ENCODE results near the gene RALGPS1.

The RALGPS1 gene

DNA sequence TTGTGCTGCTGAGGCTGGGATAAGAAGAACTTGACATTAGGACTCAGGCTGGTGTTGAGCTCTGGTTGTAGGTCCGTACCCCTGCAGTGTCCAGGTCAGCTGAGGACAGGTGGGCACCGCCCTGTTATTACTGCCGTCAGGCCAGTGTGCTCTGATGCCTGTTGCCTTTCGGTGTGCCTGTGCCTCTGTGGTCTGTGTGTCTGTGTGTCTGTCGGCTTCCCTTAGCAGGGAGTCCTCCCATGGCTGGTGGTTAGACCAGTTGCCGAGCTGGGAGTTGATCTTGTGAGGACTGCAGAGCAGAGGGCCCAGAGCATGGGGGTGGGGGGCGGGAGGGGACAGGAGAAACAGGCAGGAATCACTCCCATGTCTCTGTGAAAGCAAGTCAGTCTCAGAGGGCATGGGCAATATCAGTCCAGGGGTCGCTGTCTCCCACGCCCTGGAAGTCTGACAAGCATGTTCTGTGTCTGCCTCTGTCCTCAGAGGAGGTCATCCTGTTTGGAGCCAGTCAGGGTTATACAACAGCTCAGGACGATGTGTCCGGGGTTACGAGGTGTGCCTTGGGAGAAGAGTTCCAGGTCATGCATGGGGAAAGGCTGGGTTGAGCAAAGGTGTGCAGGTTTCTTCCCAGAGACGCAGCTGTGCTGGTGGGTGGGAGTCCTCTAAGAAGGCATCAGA, 282.7 kb downstream of the RALGPS1 start:
- no peak for DNase-seq

DNA sequence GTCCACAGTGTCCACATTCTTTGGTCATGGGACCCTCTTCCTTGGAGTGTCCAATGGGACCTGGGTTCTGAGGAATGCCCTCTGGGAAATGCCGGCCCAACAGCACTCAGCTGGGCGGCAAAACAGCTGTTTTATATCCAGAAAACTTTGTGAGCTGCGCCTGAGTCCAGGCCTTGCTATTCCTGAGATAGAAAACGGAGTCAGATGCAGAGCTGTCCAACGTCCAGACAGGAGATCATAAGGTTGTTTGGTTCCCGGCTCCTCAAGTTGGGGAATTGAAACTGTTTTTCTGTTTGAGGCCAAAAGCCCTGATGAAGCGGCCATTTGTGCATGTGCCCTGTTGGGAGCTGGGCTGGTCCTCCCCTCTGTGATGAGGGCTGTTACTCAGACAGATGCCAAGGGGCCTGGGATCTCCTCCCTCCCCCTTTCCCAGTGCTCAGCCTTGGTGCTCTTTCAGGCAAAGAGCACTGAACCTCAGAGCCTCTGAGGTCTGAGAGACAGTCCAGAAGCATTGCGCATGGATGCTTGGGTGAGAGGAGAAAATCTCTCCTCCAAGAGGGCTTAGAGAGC, 283.4 kb downstream of the RALGPS1 start:
- DNase-seq: no peak

DNA sequence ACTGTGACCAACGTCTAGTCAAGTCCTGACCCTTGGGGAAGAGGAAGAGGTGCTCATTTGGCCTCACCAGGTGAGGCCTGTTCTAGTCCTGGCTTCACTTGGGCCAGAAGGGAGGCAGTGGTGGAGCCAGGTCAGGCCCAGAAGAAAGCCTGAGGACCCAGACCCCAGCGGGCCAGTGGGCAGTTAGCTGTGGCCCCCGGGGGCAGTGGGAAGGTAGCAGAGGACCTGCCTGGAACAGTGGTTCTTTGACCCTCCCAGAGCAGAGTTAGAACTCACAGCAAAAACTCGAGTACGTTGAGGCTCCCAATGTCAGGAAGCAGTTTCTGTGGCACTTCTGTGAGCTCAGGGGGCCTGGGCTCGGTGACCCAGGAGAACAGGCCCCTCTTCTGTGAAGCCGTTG, 284.0 kb downstream of the RALGPS1 start:
- no peak for DNase-seq

DNA sequence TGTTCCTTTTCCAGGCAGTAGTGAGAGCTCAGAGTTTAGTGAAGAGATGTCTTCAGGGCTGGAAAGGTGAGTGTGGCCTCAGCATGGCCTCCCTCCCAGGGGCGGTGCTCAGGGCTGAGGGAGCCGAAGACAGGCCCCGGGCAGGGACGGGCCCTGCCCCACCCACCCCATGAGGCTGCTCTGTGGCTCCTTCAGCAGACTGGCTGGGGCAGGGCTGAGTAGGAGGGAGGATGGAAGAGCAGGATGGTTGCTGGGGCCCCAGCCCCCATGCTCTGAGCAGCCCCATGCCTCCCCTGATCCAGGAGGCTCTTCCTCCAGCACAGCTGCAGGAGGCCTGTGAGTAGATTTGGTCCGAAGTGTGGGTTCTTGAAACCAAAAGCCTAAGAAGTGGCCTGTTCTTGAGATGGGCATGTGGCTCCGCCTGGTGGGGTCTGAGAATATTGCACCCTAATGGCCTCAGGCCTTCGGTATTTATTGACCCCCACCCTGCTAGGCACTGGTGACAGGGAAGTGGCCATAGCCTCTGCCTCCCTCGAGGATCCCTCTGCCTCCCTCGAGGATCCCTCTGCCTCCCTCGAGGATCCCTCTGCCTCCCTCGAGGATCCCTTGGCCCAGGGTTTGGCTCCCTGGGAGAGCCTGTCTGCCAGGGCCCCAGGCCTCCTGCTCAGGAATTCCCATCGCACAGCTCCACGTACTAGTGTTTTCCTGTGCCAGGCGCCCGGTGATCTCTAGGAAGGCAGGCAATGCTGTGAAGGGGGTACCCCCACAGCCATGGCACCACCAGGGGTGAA, 284.6 kb downstream of the RALGPS1 start:
- DNase-seq: peak; percentile 66

DNA sequence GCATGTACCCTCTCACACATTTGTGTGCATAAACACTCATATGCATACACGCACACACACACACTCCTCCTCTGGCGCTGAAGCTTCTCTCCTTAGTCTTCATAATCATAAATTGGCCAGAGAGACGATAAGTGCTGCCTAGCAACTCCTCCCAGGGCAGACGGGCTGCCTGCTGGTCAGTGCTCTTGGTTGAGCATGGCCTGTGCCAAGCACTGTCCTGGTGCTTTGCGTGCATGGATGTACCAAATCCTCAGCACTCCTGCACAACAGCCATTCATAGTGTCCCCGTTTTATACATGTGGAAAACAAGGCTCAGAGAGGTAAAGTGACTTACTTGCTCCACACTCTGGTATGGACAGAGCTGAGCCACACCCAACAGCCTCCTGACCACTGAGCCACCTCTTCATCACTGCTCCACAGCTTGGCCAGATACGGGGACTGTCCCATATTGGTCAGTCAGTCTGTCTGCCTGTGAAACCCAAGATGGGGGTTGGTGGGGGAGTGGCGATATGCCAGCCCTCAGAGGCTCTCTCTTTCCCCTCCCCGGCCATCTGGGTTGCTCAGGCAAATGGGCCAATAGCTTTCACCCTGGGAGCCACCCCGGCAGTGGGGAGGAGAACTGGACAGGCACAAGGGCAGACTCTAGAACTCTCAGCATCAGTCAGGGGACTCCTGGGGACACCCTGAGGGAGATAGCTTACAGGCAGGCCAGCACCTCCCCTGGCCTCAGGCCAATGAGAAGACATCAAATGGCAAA, 285.7 kb downstream of the RALGPS1 start:
- no peak for DNase-seq

DNA sequence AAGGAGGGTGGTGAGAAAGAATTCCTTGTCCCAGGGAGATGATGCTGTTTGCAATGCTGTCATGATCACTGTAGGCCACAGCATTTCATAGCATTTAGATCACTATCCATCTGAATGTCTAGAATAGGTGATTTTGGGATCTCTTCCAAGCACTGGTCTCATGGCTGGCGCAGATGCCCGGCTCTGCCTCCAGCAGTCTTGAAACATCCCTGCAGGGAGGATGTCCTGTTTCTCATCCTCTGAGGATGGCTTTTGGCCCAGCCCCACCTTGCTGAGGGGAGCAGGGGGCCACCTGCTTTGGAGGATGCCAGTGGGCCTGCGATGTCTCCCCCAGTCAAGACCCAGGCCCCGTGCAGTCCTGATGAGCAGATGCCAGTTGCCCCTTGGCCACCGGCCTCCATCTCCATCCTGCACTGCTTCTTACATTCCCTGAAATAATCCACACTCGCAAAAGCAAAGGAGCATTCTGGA, 286.5 kb downstream of the RALGPS1 start:
- no peak for DNase-seq

DNA sequence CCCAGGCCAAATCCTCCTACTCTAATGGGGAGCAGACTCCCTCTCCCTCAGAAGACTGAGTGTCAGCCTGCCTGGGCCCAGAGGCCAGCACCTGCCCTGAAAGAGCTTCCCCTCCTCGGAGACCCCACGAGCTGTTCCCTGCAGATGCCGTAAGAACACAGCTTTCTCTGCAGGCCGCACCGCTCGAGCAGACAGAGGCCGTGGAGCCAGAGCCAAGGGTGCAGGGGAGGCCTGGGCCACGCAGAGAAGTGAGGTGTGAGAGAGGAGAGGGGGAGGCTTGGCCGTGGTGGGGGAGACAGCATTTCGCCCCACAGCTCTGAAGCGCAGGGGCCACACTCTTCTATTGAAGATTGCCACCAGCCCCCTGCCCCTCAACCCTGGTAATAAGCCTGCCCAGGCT, 287.1 kb downstream of the RALGPS1 start:
- no peak for DNase-seq

DNA sequence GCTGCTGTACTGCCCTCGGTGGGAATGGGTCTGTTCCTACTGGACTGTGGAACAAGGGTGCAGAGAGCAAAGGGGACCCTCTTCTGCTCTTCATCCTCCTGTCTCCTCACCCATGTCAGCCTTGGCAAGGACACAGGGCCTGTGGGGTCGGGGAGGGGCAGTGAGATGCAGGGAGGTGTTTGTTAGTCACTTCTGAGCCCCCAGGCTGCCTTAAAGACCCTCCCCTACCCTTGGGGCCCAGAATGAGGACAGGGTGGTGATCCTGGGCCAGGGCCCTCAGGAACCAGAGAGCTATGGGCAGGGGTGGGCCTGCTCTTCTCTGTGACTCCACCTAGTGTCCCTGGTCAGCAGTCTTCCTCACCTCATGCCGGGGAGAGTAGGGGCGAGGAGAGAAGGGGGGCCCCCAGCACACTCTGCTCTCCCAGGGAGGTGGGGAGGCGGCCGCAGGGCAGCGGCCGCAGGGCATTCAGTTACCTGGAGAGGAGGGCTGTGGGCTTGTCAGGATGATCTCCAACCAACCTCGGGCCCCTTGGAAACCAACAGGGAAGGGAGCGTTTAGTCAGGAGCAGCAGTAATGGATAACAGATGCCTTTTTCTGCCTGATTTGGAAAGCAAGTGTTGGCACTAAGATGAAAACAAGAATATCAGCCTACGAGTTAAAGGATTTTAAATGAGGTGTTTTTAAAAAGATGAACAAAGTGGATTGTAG, 288.0 kb downstream of the RALGPS1 start:
- no peak for DNase-seq

DNA sequence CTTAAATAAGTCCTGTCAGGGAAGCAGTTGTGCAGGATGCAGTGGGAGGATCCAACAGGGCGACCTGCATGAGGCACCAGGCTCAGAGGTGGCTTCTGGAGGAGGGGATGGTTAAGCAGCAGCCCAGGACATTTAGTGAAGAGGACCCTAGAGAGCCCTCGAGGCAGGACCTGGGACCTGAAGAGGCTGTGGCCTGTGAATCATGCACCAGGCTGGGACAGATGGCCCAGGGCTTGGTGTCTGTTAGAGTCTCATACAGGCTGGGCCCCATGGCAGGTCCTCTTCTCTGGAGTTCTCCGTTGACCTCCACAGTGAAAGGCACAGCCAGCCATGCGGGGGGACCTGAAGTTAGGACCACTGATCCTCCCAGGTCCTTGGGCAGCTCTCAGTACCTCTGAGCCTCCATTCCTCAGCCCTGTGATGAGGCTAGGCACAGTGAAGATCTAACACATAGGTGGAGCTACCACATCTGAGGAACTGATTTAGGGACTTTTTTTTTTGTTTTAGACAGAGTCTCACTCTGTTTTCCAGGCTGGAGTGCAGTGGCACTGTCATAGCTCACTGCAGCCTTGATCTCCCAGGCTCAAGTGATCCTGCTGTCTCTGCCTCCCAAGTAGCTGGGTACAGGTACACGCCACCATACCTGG, 289.2 kb downstream of the RALGPS1 start:
- no peak for DNase-seq

DNA sequence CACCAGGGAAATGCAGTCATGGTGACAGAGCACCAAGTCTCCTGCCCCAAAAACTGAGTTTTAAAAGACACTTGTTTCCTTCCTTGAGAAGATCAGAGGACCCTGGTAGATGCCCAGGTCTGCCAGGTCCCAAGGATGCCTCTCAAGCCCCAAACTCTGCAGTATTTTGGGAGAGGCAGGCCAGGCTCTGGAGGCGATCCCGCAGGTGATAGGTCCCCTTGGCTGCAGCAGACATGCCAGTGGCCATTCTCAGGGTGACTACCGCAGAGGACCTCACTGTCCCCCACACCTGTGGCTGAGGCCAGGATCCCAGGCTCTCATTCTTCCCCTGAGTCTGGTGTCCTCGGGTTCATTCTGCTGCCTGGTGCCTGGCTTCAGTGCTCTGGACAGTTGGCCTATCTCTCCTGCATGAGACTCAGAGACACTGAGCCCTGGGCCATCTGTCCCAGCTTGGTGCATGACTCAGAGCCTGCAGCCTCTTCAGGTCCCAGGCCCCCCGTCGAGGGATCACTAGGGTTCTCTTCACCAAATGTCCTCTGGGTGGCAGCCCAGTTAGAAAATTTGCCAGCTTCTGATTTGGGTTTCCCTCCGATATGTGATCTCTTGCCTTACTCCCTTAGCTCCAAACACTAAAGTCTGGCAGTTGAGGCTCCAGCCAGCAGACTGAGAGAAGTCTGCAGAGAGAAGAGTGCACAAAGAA, 290.3 kb downstream of the RALGPS1 start:
- no peak for DNase-seq

DNA sequence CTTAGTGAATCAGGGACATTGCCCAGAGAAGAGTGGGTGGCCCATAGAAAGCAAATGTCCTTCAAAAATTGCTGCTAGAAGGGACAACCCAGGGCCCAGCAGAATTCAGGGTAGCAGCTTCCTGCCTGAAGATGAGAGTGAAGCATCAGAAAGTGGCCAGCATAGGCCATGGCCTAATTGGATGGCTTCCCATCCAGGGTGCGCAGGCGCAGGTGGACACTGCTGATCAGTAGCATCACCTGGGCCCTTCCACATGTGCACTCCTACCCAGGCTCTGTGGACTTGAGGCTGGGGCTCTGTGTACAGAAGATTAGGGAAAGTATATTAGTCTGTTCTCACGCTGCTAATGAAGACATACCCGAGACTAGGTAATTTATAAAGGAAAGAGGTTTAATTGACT, 291.4 kb downstream of the RALGPS1 start:
- no peak for DNase-seq

DNA sequence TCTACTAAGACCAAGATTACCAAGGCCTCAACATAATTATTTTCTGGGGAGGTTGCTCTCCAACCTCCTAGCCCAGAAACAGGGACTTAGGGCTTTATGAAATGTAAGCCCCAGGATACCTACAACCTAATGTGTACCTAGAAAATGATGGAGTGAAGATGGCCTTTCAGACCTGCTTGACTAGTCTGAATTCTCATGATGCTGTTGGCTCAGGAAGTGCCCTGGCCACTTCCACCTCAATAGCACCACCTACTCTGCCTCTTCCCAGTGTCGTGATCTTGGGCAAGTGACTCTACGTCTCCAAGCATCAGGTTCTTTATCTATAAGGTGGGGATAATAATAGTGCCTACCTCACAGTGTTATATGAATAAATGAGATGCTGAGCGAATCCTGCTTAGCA, 292.1 kb downstream of the RALGPS1 start:
- DNase-seq: no peak

DNA sequence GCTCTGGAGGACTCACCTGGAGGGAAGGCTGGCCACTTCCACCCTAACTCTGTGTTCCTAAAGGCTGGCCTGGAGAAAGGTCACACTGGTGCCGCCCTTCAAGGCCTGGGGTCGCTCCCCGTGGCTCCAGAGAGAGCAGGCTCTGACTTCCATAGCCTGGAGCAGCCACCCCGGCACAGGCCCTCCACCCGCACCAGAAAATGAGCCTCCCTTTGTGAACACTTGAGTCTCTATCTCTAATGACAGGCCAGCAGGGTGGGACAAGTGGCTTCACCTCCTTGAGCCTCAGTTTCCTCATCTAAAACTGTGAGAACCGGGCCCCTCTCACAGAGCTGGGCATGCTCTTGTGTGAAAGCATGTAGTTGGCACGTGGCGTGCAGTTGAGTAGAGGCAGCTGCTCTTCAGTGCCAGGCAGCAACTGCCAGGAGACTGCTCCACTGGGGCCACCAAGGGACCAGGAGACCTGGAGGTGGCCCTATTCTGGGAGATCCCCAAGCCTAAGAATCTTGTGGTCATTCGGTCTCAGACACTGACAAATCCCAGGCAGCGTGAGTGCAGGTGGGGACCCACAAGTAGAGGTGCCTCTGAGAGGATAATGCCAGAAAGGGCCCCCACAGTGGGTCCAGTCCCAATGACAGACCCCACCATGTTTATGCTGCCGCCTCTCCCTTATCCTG, 293.3 kb downstream of the RALGPS1 start:
- DNase-seq: no peak

DNA sequence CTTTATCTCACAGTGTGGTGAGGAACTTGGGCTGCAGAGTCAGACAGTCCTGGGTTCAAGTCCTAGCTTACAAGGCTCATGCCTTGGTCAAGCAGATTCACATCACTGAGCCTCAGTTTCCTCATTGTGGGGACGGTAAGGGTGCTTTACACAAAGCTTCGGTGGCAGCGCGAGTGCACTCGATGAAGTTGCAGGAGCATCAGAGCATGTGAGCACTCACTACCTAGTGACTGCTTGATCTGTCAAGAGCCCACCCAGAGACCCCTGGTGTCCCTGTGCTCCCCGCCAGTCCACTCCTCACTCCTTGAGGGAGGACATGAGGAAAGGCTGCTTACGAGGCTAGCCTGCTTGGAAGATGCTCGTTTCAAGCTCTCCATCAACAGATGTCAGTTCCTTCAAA, 293.8 kb downstream of the RALGPS1 start:
- no peak for DNase-seq

DNA sequence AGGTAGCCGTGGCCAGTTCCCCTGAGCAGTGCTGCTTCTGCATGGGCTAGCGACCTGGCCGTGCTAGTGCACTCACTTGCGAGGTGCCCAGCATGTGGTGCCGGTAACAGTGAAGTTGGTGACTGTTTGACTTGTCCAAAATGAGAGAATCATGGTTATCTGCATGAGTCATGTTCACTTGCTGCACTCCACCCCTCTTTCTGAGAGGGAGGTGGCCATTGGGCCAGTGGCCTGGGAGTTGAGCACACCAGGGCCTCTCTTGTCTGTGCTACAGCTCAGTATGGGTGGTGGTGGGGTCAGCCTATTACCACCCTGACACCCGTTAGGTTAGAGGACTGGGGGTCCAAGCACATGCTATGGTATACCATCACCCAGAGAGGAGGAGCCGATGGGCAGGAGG, 294.6 kb downstream of the RALGPS1 start:
- DNase-seq: no peak

DNA sequence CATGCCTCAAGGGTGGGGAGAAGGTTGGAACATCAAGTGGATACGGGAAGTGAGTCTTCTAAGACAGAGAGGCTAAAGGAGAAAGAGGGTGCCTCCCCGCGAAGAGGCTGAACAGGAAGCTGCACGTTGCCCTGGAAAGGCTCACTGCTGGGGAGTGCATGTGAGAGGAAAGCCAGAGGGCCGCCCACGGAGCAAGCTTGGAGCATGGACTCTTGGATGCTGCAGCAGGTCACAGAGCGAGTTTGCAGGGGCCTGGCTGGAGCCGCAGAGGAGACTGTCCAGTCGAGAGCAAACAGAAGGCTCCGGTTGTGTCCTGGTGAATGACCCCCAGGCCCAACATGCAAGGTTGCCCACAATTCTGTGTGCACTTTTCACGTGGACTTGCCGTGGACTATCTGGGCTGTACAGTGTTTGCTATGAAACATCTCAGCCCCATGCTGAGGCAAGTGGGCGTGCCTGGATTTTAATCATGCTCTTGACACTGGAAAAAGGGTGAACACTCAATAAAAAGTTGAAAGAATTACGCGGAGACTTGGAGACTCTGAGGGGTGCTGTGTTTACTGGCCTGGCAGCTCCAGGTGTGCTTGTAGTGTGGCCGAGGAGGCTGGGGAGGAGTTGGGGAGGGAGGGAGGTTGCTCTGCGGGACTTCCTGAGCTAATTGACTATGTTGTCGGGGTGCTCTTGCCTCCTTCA, 295.5 kb downstream of the RALGPS1 start:
- no peak for DNase-seq

DNA sequence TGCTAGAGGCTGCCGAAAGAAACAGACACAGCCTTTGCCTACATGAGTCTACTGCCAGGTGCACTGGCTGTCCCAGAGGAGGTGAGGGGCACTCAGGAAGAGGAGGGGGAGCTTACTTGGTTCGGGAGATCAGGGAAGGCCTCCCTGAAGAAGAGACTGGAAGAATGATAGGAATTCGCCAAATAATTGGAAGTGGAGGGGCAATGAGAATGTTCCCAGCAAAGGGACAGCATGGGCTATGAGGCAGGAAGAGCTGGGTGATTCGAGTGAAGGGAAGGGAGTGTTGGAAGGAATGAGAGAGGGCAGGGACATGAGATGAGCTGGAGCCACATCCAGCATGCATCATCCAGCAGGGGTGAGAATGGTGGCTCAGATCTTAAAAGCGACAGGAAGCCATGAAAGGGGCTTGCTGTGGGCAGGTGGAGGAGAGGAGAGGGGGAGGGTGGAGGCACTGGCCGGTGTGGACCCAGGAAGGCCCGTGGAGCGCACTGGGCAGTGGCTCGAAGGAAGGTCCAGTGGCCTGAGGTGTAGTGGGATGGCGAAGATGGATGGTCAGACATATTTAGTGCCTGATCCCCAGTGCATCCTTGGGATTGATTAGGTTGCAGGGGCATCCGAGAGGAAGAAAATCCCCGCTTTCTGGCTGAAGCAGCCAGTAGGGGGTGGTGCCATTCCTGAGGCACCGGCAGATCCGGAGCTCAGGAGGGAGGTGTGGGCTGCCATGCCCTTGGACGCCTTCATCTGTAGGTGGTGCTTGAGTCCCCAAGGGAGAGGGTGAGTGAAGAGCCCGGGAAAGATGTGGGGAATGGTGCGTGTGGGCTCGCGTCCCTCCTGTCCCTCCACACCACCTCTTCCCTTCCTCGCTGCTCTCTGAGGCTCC, 296.5 kb downstream of the RALGPS1 start:
- DNase-seq: no peak

DNA sequence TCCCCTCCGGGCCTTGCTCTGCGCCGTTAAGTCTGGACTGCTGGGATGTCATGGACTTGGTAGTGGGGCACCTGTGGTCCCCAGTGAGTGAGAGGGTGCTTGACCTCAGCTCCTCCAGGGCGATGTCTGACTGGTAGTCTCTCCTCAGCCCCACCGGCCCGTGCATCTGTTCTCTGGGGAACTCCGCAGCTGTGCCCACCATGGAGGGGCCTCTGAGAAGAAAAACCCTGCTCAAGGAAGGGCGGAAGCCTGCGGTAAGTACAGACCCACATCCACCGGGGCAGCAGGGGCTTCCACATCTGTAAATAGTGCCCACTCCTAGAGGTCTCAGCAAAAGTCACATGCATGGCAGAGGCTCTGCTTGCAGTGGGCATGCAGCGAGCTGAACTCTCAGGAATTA, 297.4 kb downstream of the RALGPS1 start:
- no peak for DNase-seq

DNA sequence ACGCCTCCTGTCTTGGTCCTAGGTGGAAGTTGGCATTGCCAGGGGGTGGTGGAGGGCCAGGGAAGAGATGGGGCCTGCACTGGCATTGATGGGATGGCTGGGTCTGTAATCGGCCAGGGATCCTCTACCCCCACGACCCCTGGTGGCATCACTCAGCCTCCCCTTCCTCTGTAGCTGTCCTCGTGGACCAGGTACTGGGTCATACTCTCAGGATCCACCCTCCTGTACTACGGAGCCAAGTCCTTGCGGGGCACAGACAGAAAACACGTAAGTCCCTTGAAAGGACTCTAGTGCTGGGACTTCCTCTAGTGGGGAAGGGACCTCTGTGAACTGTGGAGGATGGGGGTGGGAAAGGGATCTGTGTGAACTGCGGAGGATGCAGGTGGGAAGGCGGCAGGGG, 297.9 kb downstream of the RALGPS1 start:
- no peak for DNase-seq

Measured in central memory CD4-positive, alpha-beta T cell (primary cell).